Right atrium auricular region (tissue), 2 donors: Measurements from ENCODE around the gene EVI5. TPM values are rescaled to one million over a fixed set of nuclear protein-coding genes. Genes with fewer than 3 reads are reported as not detected.

Source experiments
- DNase-seq: peaks from one replicate; pipeline ENCODE4 v3.0.0-alpha.2; 2019; ENCODE audit warnings: low spot score
- H3K27ac ChIP-seq, 2 donors: fragments of 200-600 bp; sonication (generic); 1 replicate in 1 of 2; 2 replicates in 1 of 2; pipeline ENCODE4 v1.5.1; 2016 to 2019
- H3K27me3 ChIP-seq, 2 donors: fragments of 200-600 bp; sonication (generic); one replicate each; pipeline versions ENCODE4 v1.5.1 to v1.6.0; 2017 to 2019
- H3K36me3 ChIP-seq: fragments of 200-600 bp; sonication (generic); one replicate; pipeline ENCODE4 v1.5.1; 2016
- H3K4me1 ChIP-seq, 2 donors: fragments of 200-600 bp; sonication (generic); one replicate each; pipeline versions ENCODE4 v1.5.1 to v1.6.0; 2017 to 2019
- H3K4me3 ChIP-seq, 2 donors: fragments of 200-600 bp; sonication (generic); 1 replicate in 1 of 2; 2 replicates in 1 of 2; pipeline ENCODE4 v1.5.1; 2017 to 2019; ENCODE audit warnings: mild to moderate bottlenecking in 1 of 2, moderate library complexity in 1 of 2
- H3K9me3 ChIP-seq, 2 donors: fragments of 200-600 bp; sonication (generic); one replicate each; pipeline ENCODE4 v1.5.1; 2019
- total RNA-seq, 2 donors: library from RNA; depleted of rRNA; stranded (reverse); fragments of >200 nt; gene quantifications; one replicate each; pipeline ENCODE4 v1.1.0, GENCODE V29; 2016
- TF ChIP-seq, protein P1 (sequence below), 2 donors: fragments of 200-600 bp; sonication (generic); IDR thresholded peaks; one replicate each; pipeline ENCODE4 v1.5.1; 2019; ENCODE audit warnings: antibody characterized with exemption in 2 of 2

Gene EVI5
- total RNA-seq, 2 donors from 2014 or later: 26.4 to 41.9 TPM

DNA sequence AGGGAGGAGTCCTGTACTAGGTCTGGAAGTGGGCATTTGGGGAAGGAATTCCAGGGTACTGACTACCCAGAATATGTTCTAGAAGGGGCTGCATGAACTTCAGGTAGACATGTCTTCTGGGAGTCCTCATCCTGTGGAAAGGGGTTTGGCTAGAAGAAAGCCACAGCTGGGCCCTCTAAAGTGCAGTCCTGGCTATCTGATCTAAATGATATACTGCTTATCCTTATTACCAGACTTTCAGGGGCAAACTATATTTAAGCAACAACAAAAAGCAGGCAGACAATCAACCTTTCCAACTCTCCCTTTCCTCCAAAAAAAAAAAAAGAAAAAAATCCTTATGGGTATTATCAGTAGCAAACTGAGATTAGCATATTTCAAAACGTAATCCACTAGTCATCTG lies 268.3 kb downstream of the EVI5 start:
- no peak overlapping the region for H3K4me3 ChIP-seq
- TF ChIP-seq, protein P1, sequence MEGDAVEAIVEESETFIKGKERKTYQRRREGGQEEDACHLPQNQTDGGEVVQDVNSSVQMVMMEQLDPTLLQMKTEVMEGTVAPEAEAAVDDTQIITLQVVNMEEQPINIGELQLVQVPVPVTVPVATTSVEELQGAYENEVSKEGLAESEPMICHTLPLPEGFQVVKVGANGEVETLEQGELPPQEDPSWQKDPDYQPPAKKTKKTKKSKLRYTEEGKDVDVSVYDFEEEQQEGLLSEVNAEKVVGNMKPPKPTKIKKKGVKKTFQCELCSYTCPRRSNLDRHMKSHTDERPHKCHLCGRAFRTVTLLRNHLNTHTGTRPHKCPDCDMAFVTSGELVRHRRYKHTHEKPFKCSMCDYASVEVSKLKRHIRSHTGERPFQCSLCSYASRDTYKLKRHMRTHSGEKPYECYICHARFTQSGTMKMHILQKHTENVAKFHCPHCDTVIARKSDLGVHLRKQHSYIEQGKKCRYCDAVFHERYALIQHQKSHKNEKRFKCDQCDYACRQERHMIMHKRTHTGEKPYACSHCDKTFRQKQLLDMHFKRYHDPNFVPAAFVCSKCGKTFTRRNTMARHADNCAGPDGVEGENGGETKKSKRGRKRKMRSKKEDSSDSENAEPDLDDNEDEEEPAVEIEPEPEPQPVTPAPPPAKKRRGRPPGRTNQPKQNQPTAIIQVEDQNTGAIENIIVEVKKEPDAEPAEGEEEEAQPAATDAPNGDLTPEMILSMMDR (IDR thresholded peaks at IDR 0.05): no peak
- no peaks in the 10 kb centered on the region for H3K36me3 ChIP-seq
- DNase-seq: no peak
- no peak overlapping the region for H3K27ac ChIP-seq
- H3K27me3 ChIP-seq: no peaks in the 10 kb centered on the region
- H3K4me1 ChIP-seq: no peaks in the 10 kb centered on the region
- no peaks in the 10 kb centered on the region for H3K9me3 ChIP-seq

DNA sequence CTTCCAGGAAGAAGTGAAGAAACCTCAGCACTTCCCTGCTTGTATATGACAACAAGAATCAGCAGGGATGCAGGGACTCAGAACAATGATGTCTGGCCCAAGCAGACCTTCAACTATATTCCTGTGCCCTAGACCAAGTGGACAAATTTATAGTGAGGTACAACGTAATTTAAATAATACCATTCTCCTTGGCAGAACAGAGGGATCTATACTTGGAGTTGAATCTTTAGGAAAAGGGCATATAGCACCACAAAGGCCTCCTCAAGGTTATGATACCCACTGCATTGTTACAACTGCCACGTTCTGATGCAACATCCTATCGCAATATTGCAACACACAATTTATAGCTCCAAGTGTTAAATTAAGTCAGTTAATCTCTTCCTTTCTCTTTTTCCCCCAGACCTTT lies 269.1 kb downstream of the EVI5 start:
- H3K36me3 ChIP-seq: no peaks in the 10 kb centered on the region
- no peak overlapping the region for H3K27ac ChIP-seq
- no peaks in the 10 kb centered on the region for H3K4me1 ChIP-seq
- TF ChIP-seq, protein P1 (IDR thresholded peaks at IDR 0.05): no peak
- no peak overlapping the region for H3K4me3 ChIP-seq
- no peaks in the 10 kb centered on the region for H3K9me3 ChIP-seq
- no peak for DNase-seq
- no peaks in the 10 kb centered on the region for H3K27me3 ChIP-seq

DNA sequence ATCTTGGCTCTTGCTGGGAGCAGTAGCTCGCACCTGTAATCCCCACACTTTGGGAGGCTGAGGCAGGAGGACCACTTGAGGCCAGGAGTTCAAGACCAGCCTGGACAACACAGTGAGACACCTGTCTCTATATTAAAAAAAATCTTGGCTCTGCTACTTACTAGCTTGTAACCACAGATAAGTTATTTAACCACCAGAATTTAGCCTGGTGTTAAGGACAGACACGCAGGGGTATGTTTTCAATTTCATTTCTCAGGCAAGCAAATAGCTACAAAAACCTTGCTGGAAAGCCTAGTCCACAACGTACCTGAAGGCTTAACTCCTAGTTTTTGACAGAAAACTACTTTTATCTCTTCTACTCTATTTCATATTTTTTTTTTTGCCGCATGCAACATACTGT lies 273.4 kb downstream of the EVI5 start:
- Histone ChIP-seq H3K4me1 (no peaks in the 10 kb centered on the region), H3K4me3 (no peak overlapping the region), H3K36me3 (no peaks in the 10 kb centered on the region), H3K27ac (no peak overlapping the region), H3K27me3 (no peaks in the 10 kb centered on the region), H3K9me3 (no peaks in the 10 kb centered on the region)
- DNase-seq: no peak
- TF ChIP-seq, protein P1 (IDR thresholded peaks at IDR 0.05): no peak

DNA sequence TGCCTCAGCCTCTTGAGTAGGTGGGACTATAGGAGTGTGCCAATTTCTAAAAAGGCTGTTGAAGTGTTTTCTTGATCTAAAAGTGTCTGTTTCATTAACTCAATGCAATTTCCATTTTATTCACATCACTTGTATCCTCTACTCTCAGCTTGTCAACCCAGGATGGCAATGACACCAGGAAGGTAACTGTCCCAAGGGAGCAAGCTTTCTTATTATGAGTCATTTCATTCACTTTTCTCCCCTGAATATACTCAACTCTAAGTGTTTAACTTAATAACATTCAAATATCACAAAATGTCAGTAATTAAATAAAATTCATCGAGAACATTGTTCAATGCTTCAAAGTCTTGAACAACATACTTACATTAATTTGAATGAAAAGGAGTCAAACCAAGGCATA lies 275.3 kb downstream of the EVI5 start:
- H3K27me3 ChIP-seq: no peaks in the 10 kb centered on the region
- DNase-seq: no peak
- no peak overlapping the region for H3K27ac ChIP-seq
- H3K36me3 ChIP-seq: no peaks in the 10 kb centered on the region
- H3K4me1 ChIP-seq: no peaks in the 10 kb centered on the region
- H3K9me3 ChIP-seq: no peaks in the 10 kb centered on the region
- TF ChIP-seq, protein P1 (IDR thresholded peaks at IDR 0.05): no peak
- no peak overlapping the region for H3K4me3 ChIP-seq

DNA sequence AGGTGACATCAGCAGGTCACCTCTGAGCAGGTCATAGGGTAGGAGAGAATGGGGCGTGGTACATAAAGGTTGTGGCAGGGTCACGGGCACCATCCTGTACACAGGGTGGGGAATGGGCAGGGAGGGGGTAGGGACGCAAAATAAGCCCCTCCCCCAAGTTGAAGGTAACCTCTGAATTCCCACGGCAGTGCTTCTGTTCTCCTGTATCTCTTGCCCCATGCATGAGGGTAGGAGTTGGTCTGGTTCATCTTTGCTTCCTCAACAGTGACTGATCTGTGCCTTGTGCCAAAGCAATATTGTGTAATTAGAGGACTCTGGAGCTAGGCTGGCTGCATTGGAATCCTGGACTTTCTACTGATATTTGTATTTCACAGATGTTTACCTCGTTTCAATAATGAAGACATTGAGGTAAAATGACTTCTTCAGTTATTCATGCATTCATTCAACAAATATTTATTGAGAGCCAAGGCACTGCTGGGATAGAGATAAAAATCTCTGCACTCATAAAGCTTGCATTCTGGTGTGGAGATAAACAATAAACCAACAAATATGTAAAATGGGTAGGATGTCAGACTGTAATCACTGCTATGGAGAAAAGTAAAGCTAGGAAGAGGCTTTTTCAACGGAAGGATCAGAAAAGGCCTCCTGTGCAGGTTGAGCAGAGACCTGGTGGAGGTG lies 279.8 kb downstream of the EVI5 start:
- TF ChIP-seq, protein P1 (IDR thresholded peaks at IDR 0.05): no peak

More for the DNA sequence above, 279.8 kb downstream of the EVI5 start:
- Histone ChIP-seq H3K36me3 (no peaks in the 10 kb centered on the region), H3K27ac (no peak overlapping the region), H3K4me1 (no peaks in the 10 kb centered on the region), H3K27me3 (no peaks in the 10 kb centered on the region), H3K9me3 (no peaks in the 10 kb centered on the region), H3K4me3 (no peak overlapping the region)
- no peak for DNase-seq
